Activated CD8-positive, alpha-beta memory T cell treated with anti-CD3 and anti-CD28 coated beads for 36 hours (primary cell): ENCODE data around the gene A3GALT2. TPM values are rescaled to one million over a fixed set of nuclear protein-coding genes. Genes with fewer than 3 reads are reported as not detected.

ENCODE experiments used
- total RNA-seq, 2 experiments: library from RNA; stranded (reverse); gene quantifications; one replicate each; pipeline ENCODE4 v1.2.3, GENCODE V29; 2021

A3GALT2 gene
- total RNA-seq, 2 experiments from 2014 or later = not detected

Other genes with a start within 250 kb of the A3GALT2 start
- gene AZIN2, start 239.9 kb downstream of the A3GALT2 start, total RNA-seq = 1 to 10 TPM; 2.0 to 3.4 TPM
- gene TRIM62, start 139.1 kb downstream of the A3GALT2 start, total RNA-seq = 1 to 10 TPM; 4.5 to 5.3 TPM
- gene ZNF362, start 64.6 kb downstream of the A3GALT2 start, total RNA-seq = 1 to 10 TPM; 7.8 to 7.9 TPM
- gene PHC2, start 110.0 kb upstream of the A3GALT2 start, total RNA-seq = 10 to 100 TPM; 23.9 to 25.5 TPM
- gene ZSCAN20, start 151.5 kb upstream of the A3GALT2 start, total RNA-seq = 1 to 10 TPM; 3.5 to 3.9 TPM